NCI-H226 (cell line): ENCODE measurements around the gene PLD3.

Experiments used
- DNase-seq: peaks from one replicate; pipeline ENCODE4 v3.0.0-alpha.2; 2015

PLD3 gene, protein sequence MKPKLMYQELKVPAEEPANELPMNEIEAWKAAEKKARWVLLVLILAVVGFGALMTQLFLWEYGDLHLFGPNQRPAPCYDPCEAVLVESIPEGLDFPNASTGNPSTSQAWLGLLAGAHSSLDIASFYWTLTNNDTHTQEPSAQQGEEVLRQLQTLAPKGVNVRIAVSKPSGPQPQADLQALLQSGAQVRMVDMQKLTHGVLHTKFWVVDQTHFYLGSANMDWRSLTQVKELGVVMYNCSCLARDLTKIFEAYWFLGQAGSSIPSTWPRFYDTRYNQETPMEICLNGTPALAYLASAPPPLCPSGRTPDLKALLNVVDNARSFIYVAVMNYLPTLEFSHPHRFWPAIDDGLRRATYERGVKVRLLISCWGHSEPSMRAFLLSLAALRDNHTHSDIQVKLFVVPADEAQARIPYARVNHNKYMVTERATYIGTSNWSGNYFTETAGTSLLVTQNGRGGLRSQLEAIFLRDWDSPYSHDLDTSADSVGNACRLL

DNA sequence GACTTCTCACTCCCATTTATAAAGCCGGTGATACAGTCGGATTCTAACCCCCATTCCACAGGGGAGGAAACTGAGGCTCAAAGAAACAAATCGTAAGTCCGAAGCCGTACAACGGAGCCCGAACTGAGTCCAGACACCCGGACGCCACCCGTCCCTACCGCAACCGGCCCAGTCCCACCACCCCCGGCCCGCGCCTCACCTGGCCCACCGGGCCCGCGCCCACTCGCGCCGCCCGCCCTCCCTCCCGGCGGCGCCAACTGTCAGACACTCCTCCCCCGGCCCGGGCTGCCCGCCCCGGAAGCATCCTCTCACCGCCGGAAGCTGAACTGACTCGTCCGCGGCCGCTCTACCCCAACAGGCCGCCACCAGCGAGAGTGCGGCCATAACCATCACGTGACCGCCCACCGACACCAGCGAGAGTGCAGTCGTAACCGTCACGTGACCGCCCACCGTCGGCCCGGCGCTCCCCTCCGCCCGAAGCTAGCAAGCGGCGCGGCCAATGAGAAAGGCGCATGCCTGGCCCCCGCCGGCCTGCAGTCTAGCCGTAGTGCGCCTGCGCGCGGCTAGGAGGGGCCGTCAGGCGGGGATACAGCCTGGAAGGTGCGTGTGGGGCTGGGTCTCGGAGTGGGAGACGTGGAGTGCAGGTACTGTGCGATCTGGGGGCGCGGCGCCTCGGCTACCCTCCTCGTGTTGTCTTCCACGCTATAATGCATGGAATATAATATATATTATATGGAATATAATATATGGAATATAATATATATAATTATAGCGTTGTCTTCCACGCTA, at the start of gene PLD3, which contains the start of gene C19orf47:
Gene PLD3 (plus strand): TSS at position 571 of the 789 bp plus-strand sequence. CDS start 17,789 bp downstream, outside the sequence.
Gene C19orf47 (minus strand): TSS at position 273 of the 789 bp plus-strand sequence. CDS start 6,540 bp downstream, outside the sequence.
- DNase-seq, result peak; percentile 100

DNA sequence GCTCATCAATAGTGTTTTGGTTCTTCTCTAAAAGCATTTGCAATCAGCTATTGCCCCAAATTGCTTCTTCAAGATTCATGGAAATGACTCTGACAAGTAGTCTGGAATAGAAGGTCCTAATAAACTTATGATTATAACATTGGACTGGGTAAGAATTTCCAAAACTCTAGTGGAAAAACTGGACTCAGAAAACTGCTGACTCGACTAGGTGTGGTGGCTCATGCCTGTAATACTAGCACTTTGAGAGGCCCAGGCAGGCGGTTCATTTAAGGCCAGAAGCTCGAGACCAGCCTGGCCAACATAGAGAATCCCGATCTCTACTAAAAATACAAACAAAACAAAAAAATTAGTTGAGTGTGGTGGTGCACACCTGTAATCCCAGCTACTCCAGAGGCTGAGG, 47.8 kb upstream of the PLD3 start:
- DNase-seq, result no peak

DNA sequence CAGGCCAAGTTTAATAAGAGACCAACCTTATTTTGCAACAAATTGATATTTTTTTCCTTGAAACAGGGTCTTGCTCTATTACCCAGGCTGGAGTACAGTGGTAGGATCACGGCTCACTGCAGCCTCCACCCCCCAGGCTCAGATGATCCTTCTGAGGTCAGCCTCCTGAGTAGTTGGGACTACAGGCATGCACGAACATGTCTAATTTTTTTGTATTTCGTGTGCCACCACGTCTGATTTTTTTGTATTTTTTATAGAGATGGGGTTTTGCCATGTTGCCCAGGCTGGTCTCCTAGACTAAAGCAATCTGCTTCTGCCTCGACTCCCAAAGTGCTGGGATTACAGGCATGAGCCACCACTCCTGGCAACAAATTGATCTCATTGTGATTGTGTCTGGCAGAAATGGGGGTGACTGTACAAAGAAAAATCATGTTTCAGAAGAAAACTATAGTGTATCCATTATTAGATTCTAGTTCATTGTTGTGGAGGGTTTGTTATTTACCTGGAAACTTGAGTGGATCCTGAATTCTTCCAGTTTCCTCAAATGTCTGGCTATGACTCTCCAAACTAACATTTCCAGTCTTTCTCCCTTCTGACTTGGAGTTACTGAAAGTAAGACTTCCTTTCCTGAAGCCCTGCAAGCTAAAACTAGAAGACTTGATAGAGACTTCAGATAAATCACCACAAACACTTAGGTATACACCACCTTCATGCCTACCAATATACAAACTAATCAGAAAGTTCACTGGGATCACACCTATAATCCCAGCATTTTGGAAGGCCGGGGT, 46.1 kb upstream of the PLD3 start:
- DNase-seq, result no peak

DNA sequence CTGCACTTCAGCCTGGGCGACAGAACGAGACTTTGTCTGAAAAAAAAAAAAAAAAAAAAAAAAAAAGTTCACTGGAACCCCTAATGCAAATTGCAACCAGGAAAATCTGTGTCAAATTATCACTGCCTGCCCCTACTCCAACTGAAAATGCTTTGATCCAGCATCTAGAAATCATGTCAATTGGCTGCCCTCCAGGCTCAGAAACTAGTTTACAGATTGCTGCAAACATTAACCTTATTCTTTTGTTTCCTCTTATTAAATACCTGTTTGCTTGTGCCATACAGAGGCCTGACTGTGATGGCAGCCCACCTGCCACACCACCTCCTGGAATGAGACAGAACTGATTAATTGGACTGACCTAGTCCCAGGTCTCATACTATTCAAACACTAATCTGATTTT, 44.7 kb upstream of the PLD3 start:
- DNase-seq, result no peak

DNA sequence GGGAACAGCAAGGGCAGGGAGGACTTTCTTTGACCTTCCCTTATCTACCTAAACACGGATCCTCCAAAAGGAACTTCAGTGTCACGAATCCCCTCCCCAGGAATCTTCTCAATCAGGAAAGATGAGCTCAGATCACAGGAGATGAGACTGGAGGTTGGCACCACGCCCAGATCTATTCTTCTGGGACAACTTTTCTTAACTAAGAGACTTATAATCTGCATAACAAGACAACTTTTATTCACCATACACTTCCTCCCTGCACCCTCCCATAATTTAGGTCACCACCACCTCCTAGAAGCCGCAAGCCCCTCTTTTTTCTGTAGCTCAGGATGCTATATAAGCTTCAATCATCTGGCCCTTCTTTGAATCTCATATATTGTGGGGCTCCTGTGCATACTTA, 44.2 kb upstream of the PLD3 start:
- no peak for DNase-seq

DNA sequence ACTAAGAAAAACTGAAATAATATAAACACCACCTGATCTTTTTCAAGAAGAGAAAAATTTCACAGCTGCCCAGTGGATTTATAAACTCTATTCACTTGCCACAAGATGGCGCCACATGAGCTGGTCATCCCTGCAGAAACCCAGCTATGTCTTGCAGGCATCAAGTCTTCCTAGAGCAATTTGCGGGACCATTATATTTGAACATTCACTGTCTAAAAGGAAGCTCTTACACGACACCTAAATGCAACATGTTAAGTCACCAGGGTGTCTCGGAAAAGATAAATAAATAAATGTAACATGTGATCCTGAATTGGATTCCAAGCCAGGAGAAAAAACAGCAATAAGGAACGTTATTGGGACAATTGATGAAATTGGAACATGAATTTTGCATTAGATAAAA, 43.1 kb upstream of the PLD3 start:
- DNase-seq, result peak; percentile 61

DNA sequence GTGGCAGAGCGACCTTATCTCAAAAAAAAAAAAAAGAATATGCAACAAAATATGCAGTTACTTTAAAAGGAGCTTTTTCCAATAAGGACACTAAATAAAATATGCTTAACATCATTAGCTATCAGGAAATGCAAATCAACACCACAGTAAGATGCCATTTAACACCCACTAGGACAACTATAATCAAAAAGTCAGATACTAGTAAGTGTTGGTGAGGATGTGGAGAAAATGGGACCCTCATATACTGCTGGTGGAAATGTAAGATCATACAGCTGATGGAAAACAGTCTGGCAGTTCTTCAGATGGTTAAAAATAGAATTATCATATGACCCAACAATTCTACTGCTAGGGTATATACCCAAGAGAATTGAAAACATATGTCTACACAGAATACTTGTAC, 38.8 kb upstream of the PLD3 start:
- no peak for DNase-seq

DNA sequence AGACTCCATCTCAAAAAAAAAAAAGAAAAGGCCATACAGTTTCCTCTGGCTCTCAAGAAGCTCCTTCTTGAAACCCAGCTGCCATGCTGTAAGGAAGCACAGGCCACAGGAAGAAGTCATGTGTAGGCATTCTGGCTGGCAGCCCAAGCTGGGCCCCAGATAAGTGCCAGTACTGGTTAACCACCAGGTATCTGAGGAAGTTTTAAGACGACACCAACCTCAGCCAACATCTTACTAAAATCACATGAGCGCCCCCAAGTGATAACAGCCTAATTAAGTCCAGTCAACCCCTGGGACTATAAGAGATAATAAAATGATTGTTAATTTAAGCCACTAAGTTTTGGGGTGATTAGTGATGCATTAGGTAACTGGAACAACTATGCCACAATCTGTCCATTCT, 36.0 kb upstream of the PLD3 start:
- DNase-seq, result no peak

DNA sequence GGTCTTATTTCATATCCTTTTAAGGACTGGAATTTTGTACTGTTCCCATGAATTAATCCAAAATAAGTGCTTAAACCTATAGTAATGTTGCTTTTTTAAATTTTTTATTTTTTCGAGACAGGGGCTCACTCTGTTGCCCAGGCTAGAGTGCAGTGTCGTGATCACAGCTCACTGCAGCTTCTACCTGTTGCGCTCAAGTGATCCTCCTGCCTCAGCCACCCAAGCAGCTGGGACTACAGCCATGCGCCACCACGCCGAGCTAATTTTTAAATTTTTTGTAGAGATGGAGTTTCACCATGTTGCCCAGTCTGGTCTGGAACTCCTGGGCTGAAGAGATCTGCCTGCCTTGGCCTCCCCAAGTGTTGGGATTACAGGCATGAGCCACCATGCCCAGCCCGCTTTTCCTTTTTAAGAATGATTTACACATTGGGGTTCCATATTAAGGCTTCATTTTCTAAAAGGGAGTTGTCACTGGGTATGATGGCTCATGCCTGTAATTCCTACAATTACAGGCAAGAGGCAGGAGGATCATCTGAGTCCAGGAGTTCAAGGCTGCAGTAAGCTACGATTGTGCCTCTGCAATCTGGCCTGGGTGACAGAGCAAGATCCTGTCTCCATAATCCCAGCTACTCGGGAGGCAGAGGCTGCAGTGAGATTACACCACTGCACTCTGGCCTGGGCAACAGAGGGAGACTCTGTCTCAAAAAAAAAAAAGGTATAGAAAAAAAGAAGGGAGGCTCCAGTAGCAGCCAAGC, 35.1 kb upstream of the PLD3 start:
- DNase-seq, result no peak

DNA sequence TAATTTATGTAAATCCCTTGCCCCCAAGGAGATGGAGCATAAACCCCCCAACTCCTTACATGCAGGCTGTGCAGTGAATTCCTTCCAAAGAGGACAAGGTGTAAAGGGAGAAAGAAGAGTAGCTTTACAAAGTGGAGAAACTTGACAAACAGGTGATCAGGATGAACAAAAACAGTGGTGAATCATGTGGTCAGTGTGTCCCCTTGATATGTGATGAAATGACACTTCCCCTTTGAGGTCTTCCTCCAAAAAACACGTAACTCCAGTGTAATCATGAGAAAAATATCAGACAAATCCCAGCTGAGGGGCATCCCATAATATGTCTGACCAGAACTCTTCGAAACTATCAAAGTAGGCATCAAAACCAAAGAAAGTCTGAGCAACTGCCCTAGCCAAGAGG, 33.8 kb upstream of the PLD3 start:
- no peak for DNase-seq

DNA sequence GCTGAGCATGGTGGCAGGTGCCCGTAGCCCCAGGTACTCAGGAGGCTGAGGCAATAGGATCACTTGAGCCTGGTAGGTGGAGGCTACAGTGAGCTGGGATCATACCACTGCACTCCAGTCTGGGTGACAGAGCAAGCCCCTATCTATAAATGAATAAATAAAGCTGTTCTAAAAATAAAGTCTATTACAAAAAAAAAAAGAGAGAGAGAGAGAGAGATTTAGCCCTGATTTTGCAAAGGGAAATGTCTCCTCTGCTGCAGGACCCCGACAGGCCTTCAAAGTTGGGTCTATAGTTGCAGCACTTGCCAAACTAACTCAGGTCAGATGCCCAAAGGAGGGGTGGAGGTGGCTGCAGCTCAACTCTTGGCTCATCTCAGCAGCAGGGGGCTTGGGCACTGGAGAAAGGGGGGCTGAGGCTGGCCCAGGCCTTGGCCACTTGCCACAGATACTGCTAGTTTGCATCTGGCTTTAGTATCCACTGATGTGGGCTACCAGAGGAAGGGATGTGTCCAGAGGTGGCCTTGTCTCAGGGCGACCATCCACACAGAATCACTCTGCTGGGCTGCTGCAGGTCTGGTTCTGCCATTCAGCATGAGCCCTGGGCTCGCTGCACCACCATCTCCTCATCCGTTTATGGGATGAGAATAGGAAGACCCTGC, 32.6 kb upstream of the PLD3 start:
- DNase-seq, result no peak

DNA sequence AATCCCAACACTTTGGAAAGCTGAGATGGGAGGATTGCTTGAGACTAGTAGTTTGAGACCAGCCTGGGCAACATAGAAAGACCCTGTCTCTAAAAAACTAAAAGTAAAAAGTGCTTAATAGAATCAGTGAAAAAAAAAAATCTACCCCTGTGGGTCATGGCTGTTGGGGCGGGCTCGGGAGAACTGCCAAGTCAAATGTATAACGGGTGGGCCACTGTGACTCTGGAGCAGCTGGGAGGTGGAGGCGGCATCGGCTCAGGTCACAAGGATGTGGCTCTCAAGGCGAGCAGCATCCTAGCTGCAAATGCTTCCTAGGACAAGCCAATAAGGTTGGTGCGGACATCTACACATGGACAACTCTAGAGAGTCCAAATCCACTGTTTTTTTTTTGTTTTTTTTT, 31.2 kb upstream of the PLD3 start:
- no peak for DNase-seq

DNA sequence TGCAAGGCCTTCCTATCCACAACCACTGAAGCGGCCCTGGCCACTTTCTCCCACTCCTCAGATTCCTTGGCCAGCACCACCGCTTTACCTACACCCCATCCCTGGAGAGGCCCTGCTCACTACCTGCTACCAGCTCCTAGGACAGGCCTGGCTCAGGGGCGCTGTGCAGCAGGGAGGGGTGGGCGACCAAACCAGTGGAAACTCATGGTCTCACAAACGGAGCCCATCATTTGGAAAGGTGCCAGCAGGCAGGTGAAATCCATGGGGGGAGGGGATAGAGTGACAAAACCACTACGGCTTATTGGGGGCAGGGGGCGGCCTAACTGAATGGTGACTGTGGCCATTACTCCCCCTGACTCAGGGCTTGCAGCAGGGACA, 27.9 kb upstream of the PLD3 start:
- DNase-seq, result no peak

DNA sequence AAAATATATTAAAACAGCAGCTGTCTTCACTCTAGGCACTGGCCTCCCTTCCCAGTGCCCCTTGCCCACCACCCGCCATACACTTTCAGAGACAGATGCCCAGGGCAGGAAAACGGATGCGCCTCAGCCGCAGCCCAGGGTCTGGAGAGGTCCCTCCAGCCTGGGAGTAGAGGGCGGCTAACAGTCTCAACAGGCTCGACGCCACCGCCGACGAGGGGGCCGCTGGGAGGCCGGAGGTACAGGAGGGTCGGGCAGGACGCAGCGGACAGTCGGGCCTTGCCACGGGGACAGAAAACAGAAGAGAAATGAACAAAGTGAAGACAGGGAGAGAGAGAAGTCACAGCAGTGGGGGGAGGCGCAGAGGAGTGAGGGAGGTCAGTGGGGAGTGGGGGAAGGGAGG, 27.4 kb upstream of the PLD3 start:
- DNase-seq, result no peak

DNA sequence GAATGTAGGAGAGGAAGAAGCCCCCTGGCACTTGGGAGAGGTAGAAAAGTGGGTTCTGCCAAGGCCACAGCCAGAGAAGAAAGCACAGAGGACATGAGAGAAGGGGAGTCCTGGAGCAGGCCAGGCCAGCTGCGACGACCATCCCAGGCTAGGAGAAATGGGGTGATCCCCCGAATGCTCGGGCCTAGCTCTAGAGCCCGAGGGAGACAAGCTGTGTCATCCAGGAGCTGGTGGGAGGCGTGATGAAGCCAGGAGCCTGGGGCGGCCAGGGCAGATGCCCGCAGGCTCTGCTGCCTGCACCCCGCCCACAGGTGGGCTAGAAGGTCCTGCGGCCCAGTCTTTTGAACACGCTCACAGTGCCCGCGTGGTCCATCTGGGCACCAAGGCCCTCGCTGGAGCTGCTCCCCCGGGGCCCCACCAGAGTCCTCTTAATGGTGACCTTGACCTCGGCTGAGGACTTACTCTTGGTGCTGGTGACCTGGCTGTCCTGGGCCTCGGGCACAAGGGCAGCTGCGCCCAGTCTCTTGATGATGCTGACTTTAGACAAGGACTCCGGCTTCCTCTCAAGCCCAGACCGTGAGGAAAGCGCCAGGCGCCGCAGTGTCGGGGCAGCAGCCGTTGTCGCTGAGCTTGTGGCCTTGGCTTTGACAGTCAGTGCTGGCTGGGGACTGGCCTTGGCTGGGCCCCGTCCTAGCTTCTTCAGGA, 26.8 kb upstream of the PLD3 start:
- no peak for DNase-seq

DNA sequence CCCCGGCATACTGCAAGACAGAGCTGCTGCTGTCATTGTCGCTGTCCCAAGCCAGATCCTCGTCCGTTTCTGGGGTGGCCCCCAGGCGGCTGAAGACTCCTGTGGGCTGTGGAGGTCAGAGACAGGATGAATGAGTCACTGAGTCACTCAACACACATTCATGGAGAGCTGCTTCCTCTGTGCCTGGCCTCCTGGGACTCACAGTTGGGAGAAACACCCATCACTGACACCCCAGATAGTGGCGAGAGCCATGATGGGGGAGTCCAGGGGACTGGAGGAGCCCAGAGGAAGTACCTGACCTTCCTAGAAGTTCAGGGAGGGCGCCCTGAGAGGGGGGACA, 26.3 kb upstream of the PLD3 start:
- DNase-seq, result no peak

DNA sequence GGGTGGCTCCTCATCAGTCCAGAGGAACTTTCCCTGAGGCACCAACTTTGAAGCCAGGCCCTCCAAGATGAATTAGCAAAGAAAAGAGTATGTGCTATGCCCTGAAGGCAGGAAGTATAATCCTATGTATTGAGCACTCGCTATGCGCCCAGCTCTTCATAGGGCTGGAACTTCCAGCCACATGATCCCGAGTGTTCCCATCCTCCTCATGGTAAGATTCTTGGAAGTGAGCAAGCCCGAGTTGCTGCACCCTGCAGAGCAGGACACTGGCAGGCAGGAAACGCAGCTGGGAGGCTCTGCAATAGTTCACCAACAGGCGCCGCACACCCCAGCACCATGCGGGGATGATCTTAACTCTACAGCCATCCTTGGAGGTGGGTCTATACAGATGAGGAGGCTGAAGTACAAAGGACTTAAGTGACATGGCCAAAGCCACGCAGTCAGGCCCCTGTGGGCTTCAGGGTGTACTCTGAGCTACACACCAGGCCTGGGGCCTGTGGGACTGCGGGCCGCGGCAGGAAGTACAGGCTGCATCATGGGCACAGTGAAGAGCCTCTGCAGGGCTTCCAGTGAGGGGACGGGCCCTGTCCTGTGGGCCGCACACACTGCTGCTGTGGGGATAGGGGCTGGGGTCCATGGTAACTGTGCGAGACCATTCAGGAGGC, 25.4 kb upstream of the PLD3 start:
- DNase-seq, result no peak

DNA sequence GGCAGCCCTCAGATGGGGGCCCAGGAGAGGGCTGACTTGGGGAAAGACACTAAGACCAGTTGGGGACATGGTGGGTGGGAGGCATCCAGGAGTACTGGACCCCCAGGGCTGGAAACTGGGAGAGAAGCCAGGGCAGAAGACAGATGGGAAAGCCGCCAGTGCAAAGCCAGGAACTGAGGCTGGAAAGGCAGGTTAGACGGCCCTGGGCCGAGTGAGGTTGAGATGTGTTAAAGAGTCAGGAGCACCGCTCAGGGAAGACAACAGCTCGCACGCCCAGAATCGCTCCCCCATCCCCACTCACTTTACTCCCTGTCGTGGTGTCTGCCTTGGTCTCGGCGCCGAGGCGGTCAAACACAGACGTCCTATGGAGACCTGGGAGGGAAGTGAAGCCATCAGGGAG, 24.8 kb upstream of the PLD3 start:
- no peak for DNase-seq

DNA sequence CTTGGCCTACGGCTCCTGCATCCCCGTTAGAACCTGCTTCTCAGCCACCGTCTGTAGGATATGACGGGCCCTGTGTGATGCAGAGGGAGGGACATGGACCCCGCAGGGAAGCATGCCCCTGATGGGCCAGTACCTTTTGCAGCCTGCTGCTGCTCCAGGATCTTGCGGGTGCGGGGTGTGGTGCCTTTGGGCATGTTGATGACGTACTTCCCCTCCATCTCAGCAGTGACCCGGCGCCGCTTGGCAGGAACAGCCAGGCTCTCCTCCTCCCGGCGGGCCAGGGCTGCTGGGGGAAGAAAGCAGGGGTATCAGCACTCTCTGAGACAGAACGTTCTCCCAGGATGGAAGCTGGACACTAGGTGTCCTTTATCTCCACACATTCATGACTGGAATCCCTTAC, 22.3 kb upstream of the PLD3 start:
- no peak for DNase-seq

DNA sequence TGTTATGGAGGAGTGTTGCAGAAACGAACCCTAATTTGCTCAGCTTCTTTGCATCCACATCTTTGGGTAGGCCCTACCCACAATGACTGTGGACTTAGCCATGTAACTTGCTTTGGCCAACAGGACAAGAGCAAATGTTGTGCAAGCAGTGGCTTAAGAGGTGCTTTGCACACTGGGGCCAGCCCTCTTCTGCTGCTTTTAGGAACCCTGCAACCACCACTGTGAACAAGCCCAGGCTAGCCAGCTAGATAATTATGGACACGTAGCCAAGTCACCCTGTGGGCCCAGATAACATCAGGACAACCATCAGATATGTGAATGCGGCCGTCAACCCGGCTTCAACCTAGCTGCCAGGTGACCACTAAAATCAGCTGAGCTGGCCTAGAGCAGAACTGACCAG, 17.4 kb upstream of the PLD3 start:
- DNase-seq, result no peak

DNA sequence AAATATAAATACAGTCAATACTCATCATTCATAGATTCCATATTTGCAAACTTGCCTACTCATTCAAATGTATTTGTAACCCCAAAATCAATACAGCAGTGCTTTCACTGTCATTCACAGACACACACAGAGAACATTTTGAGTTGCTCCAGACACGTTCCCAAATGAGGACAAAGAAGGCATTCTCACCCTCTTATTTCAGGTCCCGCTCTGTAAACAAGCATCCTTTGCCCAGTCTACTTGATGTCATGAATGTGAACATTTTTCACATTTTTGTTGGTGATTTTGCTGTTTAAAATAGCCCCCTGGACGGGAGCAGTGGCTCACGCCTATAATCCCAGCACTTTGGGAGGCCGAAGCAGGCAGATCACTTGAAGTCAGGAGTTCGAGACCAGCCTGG, 15.8 kb upstream of the PLD3 start:
- DNase-seq, result no peak
